K562 (cell line): ENCODE data around the gene CCDC97. TPM values are rescaled to one million over a fixed set of nuclear protein-coding genes. Genes with fewer than 3 reads are reported as not detected.

ENCODE experiments used
- DPF2 ChIP-seq: fragments of 450-650 bp; IDR thresholded peaks from 2 replicates; pipeline ENCODE4 v1.6.1; 2016
- EP300 ChIP-seq: IDR thresholded peaks from 2 replicates; pipeline ENCODE4 v1.6.1; 2012; ENCODE audit warnings: low read length, improper control_type of control experiment
- KAT2B ChIP-seq: IDR thresholded peaks from one replicate; pipeline ENCODE4 v1.6.1; 2012; ENCODE audit warnings: low read depth, mild to moderate bottlenecking, control low read depth, inconsistent platforms, low read length, moderate library complexity
- POLR2G ChIP-seq: fragments of 200-400 bp; formaldehyde crosslinking; IDR thresholded peaks from 2 replicates; pipeline ENCODE4 v1.6.1; 2017; ENCODE audit warnings: low read depth, mild to moderate bottlenecking, antibody characterized with exemption, low read length, moderate library complexity
- RHOXF2B ChIP-seq: fragments of 250-450 bp; sonication (Bioruptor Pico); conservative IDR thresholded peaks from 2 replicates; pipeline ENCODE4 v1.5.1; 2021
- SOX6 ChIP-seq: fragments of 450-650 bp; IDR thresholded peaks from 2 replicates; pipeline ENCODE4 v1.6.1; 2014; ENCODE audit warnings: mild to moderate bottlenecking
- ZNF75A ChIP-seq: fragments of 450-650 bp; formaldehyde crosslinking; IDR thresholded peaks from 2 replicates; pipeline ENCODE4 v1.4.0; 2020; ENCODE audit warnings: mild to moderate bottlenecking
- polyA plus RNA-seq, 8 experiments: library from polyadenylated mRNA; depleted of rRNA in 4 of 8; stranded (reverse) in 5 of 8; unstranded in 3 of 8; fragments of >200 nt; fragmentation: Nextera tagmentation in 2 of 8; fragmentation: Illumina TruSeq in 1 of 8; extraction: Ambion mirVana in 2 of 8; extraction: Trizol in 1 of 8; gene quantifications; 2 replicates each; pipeline versions ENCODE4 v1.2.1 to v1.2.3, GENCODE V29; 2011 to 2014; ENCODE audit warnings: inconsistent platforms in 1 of 8, missing spikeins in 1 of 8
- total RNA-seq, 7 experiments: library from RNA; depleted of rRNA in 6 of 7; stranded (reverse); fragments of >200 nt in 6 of 7; fragmentation: Illumina TruSeq in 2 of 7; extraction: Trizol in 2 of 7; gene quantifications; 2 replicates each; pipeline versions ENCODE4 v1.2.1 to v1.2.3, GENCODE V29; 2011 to 2021; ENCODE audit warnings: low replicate concordance in 1 of 7
- TF ChIP-seq, protein P1 (sequence below): fragments of 450-650 bp; formaldehyde crosslinking; IDR thresholded peaks from 2 replicates; pipeline ENCODE4 v1.4.0; 2022; ENCODE audit warnings: missing genetic modification characterization
- TF ChIP-seq, protein P2 (sequence below), 2 experiments: fragments of 450-650 bp; formaldehyde crosslinking in 1 of 2; IDR thresholded peaks; 2 replicates each; pipeline versions ENCODE4 v1.4.0 to v1.6.1; 2014 to 2020; ENCODE audit warnings: mild to moderate bottlenecking in 2 of 2, borderline replicate concordance in 1 of 2, low read depth in 1 of 2
- TF ChIP-seq, protein P3 (sequence below): sonication (generic); formaldehyde crosslinking; IDR thresholded peaks from 2 replicates; pipeline ENCODE4 v1.8.0; 2022; ENCODE audit warnings: missing genetic modification reagents, mild to moderate bottlenecking, moderate library complexity, borderline replicate concordance
- TF ChIP-seq, protein P4 (sequence below), 3 experiments: IDR thresholded peaks in 2 of 3; conservative IDR thresholded peaks in 1 of 3; 2 replicates each; pipeline ENCODE4 v1.5.1; 2011 to 2012; ENCODE audit warnings: low read length in 3 of 3, mild to moderate bottlenecking in 3 of 3, control low read depth in 2 of 3, improper control_type of control experiment in 1 of 3, inconsistent platforms in 1 of 3, low read depth in 1 of 3, mixed read lengths in 1 of 3, moderate library complexity in 1 of 3; ENCODE audit not compliant: insufficient read depth in 2 of 3

The CCDC97 gene
- total and polyA plus RNA-seq, 9 of the 15 experiments (the other 6 are each of a cell fraction or from before 2014, with no cell fraction given), result 0.60 to 16.5 (median 7.0) TPM

DNA sequence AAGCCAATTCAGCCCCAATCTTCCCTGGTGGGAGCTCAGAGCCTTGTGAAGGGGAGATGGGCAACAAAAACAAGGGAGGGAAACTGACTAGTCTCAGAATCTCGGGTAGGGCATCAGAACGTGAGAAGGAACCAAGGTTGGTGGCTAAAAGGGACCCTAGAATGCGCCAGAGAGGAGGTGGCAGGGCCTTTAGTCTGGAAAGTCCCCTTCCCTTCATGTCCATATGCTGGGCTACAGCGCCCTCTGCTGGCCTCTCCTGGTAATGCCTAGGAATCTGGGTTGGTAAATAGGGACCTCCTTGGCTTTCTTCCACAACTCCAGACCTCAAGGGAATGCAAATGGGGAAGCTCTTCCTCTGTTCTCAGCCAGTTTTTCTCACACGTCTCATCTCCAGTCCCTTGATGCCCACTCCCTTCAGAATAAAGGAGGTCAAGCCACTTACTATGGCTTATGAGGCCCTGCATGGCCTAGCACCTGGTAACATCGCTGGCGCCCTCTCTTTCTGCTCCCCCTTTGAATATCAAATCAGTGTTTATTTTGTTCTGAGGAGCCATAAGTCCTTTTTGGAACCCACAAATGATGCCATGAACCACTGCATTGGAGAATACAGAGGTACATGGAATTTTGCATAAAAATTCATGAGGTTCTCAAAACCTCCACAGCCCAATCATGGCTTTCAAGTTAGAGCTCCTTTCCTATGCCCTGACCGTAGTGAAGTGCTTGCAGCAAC, 1.4 kb upstream of the CCDC97 start (continued):
- TF ChIP-seq RHOXF2B (peak; percentile 78; the same call in 1 of the 2 replicates), ZNF75A (CRISPR knock-in tag) (no peak), EP300 (0 out of 2 replicates have a peak, but pooled peaks have one; percentile 2), KAT2B (no peak), POLR2G (0 out of 2 replicates have a peak, but pooled peaks have one; percentile 8), SOX6 (peak; percentile 23; the same call in 1 of the 2 replicates), DPF2 (peak; percentile 20; the same call in 1 of the 2 replicates)
- TF ChIP-seq, protein P1, sequence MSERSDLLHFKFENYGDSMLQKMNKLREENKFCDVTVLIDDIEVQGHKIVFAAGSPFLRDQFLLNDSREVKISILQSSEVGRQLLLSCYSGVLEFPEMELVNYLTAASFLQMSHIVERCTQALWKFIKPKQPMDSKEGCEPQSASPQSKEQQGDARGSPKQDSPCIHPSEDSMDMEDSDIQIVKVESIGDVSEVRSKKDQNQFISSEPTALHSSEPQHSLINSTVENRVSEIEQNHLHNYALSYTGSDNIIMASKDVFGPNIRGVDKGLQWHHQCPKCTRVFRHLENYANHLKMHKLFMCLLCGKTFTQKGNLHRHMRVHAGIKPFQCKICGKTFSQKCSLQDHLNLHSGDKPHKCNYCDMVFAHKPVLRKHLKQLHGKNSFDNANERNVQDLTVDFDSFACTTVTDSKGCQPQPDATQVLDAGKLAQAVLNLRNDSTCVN (CRISPR knock-in tag), result 0 out of 2 replicates have a peak, but pooled peaks have one; percentile 2
- TF ChIP-seq, protein P2, sequence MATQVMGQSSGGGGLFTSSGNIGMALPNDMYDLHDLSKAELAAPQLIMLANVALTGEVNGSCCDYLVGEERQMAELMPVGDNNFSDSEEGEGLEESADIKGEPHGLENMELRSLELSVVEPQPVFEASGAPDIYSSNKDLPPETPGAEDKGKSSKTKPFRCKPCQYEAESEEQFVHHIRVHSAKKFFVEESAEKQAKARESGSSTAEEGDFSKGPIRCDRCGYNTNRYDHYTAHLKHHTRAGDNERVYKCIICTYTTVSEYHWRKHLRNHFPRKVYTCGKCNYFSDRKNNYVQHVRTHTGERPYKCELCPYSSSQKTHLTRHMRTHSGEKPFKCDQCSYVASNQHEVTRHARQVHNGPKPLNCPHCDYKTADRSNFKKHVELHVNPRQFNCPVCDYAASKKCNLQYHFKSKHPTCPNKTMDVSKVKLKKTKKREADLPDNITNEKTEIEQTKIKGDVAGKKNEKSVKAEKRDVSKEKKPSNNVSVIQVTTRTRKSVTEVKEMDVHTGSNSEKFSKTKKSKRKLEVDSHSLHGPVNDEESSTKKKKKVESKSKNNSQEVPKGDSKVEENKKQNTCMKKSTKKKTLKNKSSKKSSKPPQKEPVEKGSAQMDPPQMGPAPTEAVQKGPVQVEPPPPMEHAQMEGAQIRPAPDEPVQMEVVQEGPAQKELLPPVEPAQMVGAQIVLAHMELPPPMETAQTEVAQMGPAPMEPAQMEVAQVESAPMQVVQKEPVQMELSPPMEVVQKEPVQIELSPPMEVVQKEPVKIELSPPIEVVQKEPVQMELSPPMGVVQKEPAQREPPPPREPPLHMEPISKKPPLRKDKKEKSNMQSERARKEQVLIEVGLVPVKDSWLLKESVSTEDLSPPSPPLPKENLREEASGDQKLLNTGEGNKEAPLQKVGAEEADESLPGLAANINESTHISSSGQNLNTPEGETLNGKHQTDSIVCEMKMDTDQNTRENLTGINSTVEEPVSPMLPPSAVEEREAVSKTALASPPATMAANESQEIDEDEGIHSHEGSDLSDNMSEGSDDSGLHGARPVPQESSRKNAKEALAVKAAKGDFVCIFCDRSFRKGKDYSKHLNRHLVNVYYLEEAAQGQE (IDR thresholded peaks at IDR 0.05; ENCODE audit: borderline replicate concordance), result peak; percentile 54; the same call in 1 of the 2 replicates
- TF ChIP-seq, protein P2 (CRISPR knock-in tag; IDR thresholded peaks at IDR 0.05; ENCODE audit: low read depth), result no peak
- TF ChIP-seq, protein P3, sequence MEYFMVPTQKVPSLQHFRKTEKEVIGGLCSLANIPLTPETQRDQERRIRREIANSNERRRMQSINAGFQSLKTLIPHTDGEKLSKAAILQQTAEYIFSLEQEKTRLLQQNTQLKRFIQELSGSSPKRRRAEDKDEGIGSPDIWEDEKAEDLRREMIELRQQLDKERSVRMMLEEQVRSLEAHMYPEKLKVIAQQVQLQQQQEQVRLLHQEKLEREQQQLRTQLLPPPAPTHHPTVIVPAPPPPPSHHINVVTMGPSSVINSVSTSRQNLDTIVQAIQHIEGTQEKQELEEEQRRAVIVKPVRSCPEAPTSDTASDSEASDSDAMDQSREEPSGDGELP (CRISPR knock-in tag), result peak; percentile 29; the same call in 1 of the 2 replicates
- TF ChIP-seq, protein P4, sequence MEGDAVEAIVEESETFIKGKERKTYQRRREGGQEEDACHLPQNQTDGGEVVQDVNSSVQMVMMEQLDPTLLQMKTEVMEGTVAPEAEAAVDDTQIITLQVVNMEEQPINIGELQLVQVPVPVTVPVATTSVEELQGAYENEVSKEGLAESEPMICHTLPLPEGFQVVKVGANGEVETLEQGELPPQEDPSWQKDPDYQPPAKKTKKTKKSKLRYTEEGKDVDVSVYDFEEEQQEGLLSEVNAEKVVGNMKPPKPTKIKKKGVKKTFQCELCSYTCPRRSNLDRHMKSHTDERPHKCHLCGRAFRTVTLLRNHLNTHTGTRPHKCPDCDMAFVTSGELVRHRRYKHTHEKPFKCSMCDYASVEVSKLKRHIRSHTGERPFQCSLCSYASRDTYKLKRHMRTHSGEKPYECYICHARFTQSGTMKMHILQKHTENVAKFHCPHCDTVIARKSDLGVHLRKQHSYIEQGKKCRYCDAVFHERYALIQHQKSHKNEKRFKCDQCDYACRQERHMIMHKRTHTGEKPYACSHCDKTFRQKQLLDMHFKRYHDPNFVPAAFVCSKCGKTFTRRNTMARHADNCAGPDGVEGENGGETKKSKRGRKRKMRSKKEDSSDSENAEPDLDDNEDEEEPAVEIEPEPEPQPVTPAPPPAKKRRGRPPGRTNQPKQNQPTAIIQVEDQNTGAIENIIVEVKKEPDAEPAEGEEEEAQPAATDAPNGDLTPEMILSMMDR (IDR thresholded peaks at IDR 0.05 in 2 of 3, conservative IDR thresholded peaks at IDR 0.05 in 1 of 3; ENCODE audit: insufficient read depth in 2 of 3, low read depth in 1 of 3, low read length in 3 of 3), result peak; percentile 80 to 95 (median 93)
